GM12873 (cell line): ENCODE data around the gene DPP4.

ENCODE experiments used
- TF ChIP-seq, protein P1 (sequence below): IDR thresholded peaks from 2 replicates; pipeline ENCODE4 v1.5.1; 2012; ENCODE audit warnings: low read depth, mild to moderate bottlenecking, moderate library complexity, low read length, control low read depth; ENCODE audit not compliant: insufficient read depth; ENCODE audit errors: missing control alignments

The DPP4 gene

DNA sequence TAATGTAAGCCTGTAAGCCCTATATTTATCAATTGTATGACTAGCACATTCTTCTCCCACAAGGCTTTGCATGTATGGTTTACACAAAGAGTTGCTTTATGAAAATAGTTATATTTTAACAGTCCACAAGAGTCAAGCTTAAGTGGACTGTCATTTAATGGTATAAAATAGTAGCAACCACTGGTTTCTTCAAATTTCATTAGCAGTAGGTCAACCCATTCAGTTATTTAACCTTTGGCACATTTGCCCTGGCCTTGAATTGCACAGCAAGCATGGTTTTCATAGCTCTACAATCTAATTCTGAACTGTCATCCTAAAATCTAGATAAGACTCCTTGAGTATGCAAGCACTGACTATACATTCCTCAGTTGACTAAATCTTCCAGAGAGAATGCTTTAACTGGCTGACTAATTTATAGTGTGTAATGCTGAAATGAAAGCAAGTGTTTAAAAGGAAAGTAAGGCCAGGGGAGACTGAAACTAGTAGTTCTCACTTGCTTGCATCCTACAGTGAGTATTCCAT, 1.8 kb downstream of the DPP4 start:
- TF ChIP-seq, protein P1, sequence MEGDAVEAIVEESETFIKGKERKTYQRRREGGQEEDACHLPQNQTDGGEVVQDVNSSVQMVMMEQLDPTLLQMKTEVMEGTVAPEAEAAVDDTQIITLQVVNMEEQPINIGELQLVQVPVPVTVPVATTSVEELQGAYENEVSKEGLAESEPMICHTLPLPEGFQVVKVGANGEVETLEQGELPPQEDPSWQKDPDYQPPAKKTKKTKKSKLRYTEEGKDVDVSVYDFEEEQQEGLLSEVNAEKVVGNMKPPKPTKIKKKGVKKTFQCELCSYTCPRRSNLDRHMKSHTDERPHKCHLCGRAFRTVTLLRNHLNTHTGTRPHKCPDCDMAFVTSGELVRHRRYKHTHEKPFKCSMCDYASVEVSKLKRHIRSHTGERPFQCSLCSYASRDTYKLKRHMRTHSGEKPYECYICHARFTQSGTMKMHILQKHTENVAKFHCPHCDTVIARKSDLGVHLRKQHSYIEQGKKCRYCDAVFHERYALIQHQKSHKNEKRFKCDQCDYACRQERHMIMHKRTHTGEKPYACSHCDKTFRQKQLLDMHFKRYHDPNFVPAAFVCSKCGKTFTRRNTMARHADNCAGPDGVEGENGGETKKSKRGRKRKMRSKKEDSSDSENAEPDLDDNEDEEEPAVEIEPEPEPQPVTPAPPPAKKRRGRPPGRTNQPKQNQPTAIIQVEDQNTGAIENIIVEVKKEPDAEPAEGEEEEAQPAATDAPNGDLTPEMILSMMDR, result no peak

DNA sequence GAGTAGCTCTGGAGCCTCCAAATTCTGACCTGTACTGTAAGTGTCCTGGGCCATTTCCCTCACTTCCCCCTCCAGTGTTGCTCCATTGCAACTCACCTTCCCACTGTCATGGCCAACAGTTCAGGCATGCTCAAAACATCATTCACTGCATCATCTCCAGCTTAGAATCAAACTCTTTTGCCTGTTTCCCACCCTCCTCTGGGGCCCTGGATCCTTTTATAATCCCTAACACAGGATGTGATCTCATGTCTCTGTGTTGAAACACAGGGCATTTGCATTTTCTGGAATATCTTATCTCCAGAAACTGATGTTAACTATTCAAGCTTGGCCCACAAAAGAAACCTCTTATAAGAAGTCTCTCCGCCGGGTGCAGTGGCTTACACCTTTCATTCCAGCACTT, 3.0 kb downstream of the DPP4 start:
- TF ChIP-seq, protein P1, result no peak

DNA sequence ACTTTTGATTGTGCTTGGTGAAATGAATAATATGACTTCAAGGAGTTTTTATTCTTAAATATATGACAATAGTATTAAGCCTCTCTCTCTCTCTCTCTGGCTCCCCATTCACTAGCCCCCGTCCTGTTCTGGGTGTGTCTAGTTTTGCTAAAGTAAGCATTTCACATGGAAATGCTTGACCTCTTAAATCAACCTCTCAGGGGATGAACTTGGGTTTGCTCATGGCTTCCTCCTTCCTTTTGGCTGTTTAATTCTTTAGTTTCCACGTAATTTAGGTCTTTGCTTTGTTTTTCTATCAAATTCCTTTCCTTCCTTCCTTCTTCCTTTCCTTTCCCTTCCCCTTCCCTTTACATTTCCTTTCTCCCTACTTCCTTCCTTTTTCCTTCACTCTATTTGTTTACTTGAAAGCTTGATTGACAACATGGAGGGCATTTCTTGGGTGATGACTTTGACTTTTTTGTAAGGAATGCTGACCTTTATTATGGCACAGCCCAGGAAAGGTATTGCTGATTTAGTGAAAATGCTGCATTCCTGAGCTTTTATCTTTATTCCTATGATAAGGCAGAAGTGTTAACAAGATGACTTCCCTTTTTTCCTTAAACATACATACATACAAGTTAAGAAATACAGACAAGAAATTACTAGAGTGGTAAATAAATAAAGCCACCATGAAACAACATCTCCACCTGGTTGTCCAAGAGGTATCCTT, 3.6 kb downstream of the DPP4 start:
- TF ChIP-seq, protein P1, result no peak

GRCh38 chr2:162069267-162069903, 4.6 kb downstream of the DPP4 start:
- TF ChIP-seq, protein P1, result no peak

DNA sequence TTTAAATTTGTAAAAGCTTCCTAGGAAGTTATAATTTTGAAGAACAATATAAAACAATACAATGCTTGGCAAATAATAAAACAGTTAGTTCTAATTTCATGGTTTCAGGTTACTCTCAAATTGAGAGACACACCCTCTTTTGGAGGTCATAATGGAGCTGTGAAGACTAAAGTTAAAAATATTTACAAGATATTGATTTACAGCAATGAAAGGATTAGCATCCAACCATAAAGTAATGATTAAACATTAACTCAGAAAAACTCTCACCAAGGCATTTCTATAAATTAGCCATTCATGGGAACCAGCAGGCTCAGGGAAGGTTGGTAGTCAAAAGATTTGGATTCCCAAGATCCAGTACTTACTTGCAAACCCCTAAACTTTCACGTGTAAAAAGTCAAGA, 6.4 kb downstream of the DPP4 start:
- TF ChIP-seq, protein P1, result no peak

GRCh38 chr2:162065767-162066166, 8.2 kb downstream of the DPP4 start:
- TF ChIP-seq, protein P1, result no peak

GRCh38 chr2:162063899-162064298, 10.1 kb downstream of the DPP4 start:
- TF ChIP-seq, protein P1, result no peak
